ENCODE results near the gene FBRSL1. TPM values are rescaled to one million over a fixed set of nuclear protein-coding genes. Genes with fewer than 3 reads are reported as not detected.

The FBRSL1 gene
- total and polyA plus RNA-seq, 11 donors = 23.0 to 88.2 (median 40.0) TPM

DNA sequence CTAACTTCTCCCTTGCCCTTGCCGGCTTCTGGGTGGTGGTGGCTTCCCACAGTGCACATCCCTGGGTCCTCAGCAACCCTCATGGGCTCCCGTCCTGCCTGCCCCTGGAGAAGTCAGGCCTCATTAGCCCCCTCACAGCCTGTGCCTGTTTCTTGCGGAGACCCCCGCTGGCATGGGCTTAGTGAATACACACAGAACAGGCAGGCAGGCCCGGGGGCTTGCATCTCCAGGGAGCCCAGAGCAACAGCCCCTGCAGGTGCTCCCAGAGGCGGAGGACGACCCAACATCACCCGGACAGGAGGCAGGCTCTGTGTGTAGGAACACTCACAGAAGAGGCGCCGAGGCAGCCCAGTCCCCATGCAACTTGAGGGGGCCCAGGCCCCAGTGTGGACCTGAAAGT, 25.1 kb upstream of the FBRSL1 start:
- Histone ChIP-seq H3K4me1 (peaks cover 0 to 9% (median 0%) of the 10 kb centered on the region in 12 donors), H3K36me3 (no peaks in the 10 kb centered on the region), H3K9me3 (peaks cover 0 to 6% (median 0%) of the 10 kb centered on the region in 12 donors), H3K27me3 (peaks cover 0 to 45% (median 10%) of the 10 kb centered on the region in 9 donors), H3K27ac (no peak overlapping the region), H3K4me3 (no peak overlapping the region)
- 84 to 85% (median 85%) methylated on average over 10 of the region's 10 CpGs for WGBS, 4 donors
- ATAC-seq (no peak), DNase-seq (peak in 2 of 5 donors; percentile 15 to 37)
- intact Hi-C loops (cut with DNase I) = no loop called here
- TF ChIP-seq, protein P1, sequence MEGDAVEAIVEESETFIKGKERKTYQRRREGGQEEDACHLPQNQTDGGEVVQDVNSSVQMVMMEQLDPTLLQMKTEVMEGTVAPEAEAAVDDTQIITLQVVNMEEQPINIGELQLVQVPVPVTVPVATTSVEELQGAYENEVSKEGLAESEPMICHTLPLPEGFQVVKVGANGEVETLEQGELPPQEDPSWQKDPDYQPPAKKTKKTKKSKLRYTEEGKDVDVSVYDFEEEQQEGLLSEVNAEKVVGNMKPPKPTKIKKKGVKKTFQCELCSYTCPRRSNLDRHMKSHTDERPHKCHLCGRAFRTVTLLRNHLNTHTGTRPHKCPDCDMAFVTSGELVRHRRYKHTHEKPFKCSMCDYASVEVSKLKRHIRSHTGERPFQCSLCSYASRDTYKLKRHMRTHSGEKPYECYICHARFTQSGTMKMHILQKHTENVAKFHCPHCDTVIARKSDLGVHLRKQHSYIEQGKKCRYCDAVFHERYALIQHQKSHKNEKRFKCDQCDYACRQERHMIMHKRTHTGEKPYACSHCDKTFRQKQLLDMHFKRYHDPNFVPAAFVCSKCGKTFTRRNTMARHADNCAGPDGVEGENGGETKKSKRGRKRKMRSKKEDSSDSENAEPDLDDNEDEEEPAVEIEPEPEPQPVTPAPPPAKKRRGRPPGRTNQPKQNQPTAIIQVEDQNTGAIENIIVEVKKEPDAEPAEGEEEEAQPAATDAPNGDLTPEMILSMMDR (IDR thresholded peaks at IDR 0.05) = no peak
- no peak for TF ChIP-seq POLR2A (IDR thresholded peaks at IDR 0.05)

DNA sequence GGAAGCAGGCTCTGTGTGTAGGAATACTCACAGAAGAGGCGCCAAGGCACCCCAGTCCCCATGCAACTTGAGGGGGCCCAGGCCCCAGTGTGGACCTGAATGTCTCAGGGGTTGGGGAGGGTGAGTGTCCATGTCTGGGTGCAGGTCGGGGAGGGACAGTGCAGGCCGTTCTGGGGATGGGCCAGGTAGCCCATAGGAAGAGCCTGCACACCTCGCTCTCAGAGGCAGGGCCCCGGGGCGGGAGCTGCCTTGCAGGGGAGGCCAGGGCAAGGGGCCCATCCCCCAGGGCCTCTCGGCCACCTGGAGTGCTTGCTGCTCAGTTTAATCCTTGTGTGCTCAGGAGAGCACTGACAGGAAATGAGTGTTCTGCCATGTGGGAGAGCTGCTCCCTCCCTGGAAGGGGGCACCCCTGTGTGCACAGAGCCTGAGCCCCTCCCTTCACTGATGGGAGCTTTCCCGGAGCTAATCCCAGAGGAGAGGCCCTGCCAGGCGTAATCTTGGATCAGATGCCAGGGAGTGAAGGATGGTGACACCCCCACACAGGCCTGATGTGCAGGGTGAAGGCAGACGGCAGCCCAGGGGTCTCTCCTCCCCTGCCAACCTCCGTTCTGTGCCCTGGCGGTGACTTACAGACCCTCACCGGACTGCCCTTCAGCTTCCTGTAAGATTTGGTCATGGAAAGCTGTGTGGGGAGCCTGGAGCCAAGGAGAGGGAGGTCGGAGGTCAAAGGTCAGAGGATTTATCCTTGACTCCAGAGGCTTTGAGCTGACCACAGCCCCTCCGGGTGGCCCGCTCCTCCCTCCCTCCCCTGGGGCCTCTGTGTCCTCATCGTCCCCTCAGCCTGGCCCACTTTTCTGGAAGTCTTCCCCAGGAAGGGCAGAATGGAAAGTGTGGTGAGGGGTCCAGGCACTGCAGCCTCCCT, 24.4 kb upstream of the FBRSL1 start:
- H3K27me3 ChIP-seq = peaks cover 0 to 42% (median 10%) of the 10 kb centered on the region in 9 donors

DNA sequence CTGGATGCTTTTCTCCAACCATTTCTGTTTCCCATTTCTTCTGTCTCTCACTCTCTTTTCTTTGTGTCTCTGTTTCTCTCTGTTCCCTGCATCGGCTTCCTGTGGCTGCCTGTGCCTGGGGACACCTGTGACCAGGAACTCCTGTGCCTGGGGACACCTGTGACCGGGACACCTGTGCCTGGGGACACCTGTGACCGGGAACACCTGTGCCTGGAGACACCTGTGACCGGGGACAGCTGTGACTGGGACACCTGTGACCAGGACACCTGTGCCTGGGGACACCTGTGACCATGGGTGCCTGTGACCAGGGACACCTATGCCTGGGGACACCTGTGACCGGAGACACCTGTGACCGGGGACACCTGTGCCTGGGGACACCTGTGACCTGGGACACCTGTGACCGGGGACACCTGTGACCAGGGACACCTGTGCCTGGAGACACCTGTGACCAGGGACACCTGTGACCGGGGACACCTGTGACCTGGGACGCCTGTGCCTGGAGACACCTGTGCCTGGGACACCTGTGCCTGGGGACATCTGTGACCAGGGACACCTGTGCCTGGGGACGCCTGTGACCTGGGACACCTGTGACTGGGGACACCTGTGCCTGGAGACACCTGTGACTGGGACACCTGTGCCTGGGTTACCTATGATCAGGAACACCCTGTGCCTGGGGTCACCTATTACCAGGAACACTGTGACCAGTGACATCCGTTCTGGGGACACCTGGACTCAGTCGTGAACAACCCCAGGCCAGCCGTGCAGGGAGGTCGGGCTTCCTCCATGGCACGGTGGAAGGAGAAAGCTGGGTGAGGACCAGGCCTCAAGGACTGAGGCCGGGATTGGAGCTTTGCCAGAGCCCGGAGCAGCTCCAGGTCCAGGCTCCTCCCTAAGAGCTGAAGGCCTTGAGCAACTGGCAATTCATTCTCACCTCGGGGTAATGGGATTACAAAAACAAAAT, 23.4 kb upstream of the FBRSL1 start:
- 66 to 75% (median 71%) methylated on average over 16 to 18 of the region's 18 CpGs for WGBS, 4 donors
- DNase-seq = peak in 2 of 5 donors; percentile 13 to 37
- peaks cover 0 to 37% (median 10%) of the 10 kb centered on the region in 9 donors for H3K27me3 ChIP-seq

More for the DNA sequence above, 24.4 kb upstream of the FBRSL1 start:
- no peaks in the 10 kb centered on the region for H3K36me3 ChIP-seq
- TF ChIP-seq POLR2A (IDR thresholded peaks at IDR 0.05) = no peak
- TF ChIP-seq, protein P1 (IDR thresholded peaks at IDR 0.05) = no peak
- peak in 3 of 5 donors; percentile 7 to 48 (median 20) for DNase-seq
- ATAC-seq = peak in 1 of 4 donors; percentile 43
- intact Hi-C loops (cut with DNase I) = no loop called here
- H3K4me3 ChIP-seq = no peak overlapping the region
- no peak overlapping the region for H3K27ac ChIP-seq
- peaks cover 0 to 2% (median 0%) of the 10 kb centered on the region in 12 donors for H3K9me3 ChIP-seq
- 57 to 60% (median 59%) methylated on average over 10 to 17 of the region's 17 CpGs for WGBS, 4 donors
- H3K4me1 ChIP-seq = peaks cover 0 to 9% (median 0%) of the 10 kb centered on the region in 12 donors

More for the DNA sequence above, 23.4 kb upstream of the FBRSL1 start:
- H3K9me3 ChIP-seq = no peaks in the 10 kb centered on the region
- no peak overlapping the region for H3K4me3 ChIP-seq
- peaks cover 0 to 9% (median 0%) of the 10 kb centered on the region in 12 donors for H3K4me1 ChIP-seq
- TF ChIP-seq, protein P1 (IDR thresholded peaks at IDR 0.05) = no peak
- TF ChIP-seq POLR2A (IDR thresholded peaks at IDR 0.05) = no peak
- no peaks in the 10 kb centered on the region for H3K36me3 ChIP-seq
- no peak for ATAC-seq
- intact Hi-C loops (cut with DNase I) = no loop called here
- H3K27ac ChIP-seq = no peak overlapping the region

All from heart left ventricle (tissue), 16 donors.